Inflammatory macrophage treated with lipopolysaccharide for 4 hours (primary cell): ENCODE measurements around the gene RAB38.

Source experiments
- DNase-seq: peaks from one replicate; pipeline ENCODE4 v3.0.0-alpha.2; 2020

Gene RAB38

DNA sequence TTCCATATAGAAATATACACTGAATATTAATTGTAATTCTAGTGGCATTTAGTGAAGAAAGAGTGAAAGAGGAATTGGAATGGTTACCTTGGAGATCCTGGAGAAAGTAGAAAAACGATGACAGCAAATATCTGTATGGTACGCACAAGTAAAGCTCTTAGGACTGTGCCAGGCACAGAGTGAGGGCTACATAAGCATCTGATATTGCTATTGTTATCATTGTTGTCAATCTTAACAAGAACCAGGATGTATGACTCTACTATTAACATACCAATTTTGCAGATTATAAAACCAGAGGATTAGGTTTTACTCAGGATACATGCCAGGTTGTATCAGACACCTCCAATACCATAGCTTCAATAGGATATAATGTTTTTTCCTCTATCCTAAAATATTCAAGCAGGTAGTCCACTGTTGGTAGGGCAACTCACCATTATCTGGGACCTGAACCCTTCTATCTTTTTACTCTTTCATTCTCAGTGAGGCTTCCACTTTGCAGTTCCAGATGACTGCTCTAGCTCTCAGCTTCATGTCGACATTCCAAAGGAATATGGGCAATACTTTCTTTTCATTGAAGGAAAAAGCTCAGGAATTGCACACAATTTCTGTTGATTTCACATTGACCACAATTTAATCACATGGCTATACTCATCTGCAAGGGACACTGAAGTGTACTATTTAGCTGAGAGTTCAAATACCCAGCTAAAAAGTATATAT, 73.2 kb downstream of the RAB38 start:
- DNase-seq: no peak

DNA sequence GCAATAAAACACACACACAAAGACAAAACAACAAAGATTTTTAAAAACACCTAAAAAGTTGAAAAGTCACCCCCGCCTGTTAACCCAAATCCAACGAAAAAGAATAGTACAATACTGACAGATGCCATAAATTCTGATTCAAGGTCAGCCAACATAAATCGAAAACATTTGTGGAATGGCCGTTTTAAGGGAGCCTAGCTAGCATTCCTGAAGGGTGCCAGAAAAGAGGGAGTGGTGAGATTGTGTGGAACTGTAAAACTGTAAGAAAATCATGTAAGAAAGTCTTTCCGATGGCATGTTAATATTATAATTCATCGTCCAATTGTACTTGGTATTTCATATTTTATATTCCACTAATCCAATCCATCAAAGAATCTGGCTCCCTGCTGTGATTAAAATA, 75.1 kb downstream of the RAB38 start:
- DNase-seq: no peak

DNA sequence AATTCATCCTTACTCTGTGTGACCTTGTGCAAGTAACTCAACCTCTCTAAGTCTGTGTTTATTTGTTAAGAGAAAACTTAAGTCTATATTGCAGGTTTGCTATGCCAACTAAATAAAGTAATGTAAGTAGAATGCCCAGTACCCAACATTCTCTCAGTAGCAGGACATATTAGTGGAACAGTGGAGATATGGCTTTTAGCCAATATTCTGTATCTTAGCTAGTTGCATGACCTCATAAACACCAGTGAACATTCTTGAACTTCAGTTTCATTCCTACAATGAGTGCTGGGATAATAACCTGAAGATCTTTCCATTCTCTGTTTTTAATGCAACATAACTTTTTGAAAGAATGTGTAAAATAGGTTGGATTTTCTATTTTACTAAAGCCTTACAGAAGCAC, 77.0 kb downstream of the RAB38 start:
- no peak for DNase-seq

GRCh38 chr11:88089134-88089533, 86.1 kb downstream of the RAB38 start:
- DNase-seq: no peak

DNA sequence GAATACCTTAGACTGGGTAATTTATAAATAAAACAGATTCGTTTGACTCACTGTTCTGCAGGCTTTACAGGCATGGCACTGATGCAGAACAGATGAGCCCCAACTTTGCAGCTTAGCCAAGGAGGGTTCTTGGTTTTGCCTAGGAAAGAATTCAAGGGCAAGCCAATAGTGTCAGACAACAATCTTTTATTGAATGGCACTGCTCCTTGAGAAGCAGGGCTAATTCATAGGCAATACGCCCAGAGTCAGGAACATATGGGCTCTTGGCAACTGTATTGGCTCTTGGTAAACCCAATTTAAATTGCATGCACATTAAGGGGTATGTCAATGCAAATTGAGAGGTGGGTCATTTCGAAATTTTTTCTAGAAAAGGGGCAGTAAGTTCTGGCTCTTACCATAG, 87.9 kb downstream of the RAB38 start:
- DNase-seq: no peak

GRCh38 chr11:88086297-88086696, 88.9 kb downstream of the RAB38 start:
- no peak for DNase-seq

DNA sequence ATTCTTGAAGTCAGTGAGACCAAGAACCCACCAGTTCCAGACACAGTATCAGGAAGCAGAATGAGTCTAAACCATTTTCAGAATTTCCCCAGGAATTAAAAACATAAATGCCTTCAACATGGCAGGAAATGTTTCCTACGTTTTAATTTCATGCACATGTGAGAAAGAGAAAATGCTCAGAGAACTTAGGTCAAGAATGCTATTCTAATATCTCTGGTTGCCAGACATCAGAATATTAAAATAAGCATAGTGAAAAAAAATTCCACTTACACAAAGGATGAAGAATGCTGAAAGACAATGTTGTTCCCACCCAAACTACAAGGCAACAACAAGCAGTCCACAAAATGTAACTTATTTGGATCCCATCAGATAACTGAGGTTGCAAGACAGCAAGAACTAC, 104.8 kb downstream of the RAB38 start:
- DNase-seq: no peak

- DNase-seq: no peak
These were observed 106.2 kb downstream of the RAB38 start for GRCh38 chr11:88068848-88069554.

GRCh38 chr11:88066090-88066489, 109.2 kb downstream of the RAB38 start:
- no peak for DNase-seq

DNA sequence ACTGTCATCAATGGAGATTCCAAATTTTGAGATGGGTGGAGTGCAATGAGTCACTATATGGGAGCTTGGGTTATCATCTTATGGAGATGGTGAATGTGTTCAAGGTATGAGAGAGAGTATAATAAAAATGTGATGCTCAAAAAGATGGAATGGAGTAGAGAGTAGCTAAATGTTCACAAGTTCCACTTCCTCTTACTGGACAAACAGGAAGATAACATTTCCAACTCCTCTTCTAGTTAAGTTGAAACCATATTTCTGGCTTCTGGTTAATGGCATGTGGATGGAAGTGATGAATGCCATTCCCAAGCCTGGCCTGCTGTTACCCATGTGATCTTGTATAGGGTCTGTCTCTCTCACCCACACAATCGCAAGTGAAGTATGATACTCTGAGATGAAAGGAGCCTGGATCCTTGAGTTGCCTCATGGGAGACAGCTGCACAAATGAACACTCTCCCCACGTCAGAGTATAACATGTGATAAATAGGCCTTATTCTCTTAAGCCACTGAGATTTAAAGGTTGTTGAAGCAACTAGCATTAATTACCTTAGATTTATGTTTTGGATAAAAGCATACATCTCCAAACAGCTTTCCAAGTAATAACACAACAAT, 111.0 kb downstream of the RAB38 start:
- DNase-seq: no peak
